EH (cell line): ENCODE measurements around the gene BCL7B.
"Not testable (repeated sequence)": the region's sequence is repeated elsewhere in the genome, so short reads cannot be mapped to it uniquely, and the experiment has no call there.

Experiments
- DNase-seq: peaks from one replicate; pipeline ENCODE4 v3.0.0-alpha.2; 2015; ENCODE audit warnings: low read depth

Gene BCL7B

DNA sequence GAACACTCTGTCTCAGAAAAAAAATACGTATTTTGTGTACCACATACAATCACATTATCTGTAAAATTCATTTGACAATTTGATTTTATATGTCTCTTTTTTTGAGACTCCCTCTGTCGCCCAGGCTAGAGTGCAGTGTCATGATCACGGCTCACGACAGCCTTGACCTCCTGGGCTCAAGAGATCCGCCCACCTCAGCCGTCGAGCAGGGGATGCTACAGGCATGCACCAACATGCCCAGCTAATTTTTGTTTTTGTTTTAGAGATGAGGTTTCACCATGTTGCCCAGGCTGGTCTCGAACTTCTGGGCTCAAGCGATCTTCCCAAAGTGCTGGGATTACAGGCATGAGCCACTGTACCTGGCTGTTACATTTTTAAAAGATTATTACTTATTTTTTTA lies 23.7 kb downstream of the BCL7B start:
- DNase-seq = no peak

DNA sequence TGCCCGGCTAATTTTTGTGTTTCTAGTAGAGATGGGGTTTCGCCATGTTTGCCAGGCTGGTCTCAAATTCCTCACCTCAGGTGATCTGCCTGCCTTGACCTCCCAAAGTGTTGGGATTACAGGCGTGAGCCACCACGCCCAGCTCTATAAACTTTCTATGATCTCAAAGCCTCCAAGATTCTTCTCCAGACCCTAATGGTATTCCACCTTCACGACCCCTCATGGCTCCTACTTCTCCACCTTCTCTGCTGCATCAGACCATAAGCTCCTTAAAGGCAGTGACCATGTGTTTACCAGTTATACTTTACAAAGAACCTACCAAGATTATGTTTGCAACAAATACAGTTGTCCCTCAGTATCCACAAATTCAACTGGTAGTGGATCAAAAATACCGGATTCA lies 25.3 kb downstream of the BCL7B start:
- no peak for DNase-seq

- DNase-seq = no peak
These were observed 26.7 kb downstream of the BCL7B start for GRCh38 chr7:73530800-73531199.

DNA sequence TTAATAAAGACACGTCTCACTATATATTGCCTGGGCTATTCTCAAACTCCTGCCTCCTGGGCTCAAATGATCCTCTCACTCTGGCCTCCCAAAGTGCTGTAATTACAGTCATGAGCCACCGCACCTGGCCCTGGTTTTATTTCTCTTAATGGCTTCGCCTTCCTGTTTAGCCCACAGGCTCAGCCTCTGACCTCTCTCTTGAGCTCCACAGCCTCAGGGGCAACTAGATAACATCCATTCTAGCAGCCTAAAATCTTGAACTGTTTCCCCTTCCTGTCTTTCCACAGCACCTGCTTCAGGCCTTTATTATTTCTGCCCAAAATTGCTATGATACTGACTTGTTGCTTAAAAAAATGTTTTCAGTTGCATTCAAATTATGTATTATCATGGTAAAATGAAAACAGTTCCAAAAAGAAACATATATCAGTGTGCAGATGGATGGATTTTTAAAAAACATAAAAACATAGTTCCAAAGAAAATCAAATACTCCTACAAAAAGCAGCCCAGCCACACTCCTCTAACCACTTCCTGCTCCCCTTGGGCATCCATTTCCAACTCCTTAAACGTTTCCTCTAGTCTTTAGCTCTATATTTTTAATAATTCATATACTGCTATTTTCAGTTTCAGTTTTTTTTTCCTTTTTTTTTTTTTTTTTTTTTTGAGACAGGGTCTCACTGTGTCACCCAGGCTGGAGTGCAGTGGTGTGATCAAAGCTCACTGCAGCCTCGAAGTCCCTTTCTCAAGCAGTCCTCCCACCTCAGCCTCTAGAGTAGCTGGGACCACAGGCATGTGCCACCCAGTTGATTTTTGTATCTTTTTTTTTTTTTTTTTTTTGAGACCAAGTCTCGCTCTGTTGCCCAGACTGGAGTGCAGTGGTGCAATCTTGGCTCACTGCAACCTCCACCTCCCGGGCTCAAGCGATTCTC lies 30.3 kb downstream of the BCL7B start:
- DNase-seq = no peak

- DNase-seq = not testable (repeated sequence)
These were observed 31.4 kb downstream of the BCL7B start for GRCh38 chr7:73526158-73526494.

DNA sequence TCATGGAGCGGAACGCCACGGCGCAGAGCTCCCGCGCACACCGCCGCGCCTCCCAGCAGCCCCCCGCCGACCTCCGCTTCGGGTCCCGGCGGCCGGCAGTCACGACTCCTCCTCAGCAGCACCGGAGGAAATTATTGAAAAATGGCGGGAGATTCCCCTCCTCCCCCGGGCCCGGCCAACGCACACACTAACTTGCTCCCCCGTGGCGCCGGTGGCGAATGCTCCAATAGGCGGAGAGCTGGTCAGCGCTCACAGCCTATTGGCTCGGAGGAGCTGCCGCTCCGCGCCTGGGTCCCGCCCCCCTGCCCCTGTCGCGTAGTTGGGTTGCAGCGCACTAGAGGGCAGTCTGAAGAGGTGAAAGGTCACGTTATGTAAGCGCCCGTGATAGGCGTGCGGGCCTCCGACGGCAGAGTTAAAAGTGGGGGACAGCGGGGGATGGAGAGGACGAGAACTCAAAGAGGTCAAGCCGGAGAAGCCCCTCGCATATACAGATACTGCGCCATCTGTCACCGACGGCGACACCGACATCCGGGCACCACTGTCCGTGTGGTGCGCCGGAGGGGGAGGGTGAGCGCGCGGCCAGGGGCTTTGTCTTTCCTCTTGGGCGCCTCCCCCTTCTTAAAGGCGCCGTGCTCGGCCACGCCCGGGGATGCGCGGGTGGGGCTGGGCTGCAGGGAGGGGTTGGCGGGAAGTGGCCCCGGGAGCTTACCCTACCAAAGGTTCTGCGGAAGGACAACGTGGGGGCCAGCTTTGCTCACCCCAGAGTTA lies 35.2 kb downstream of the BCL7B start, which contains the start of gene BAZ1B:
BAZ1B (minus strand) TSS at position 189 of the 768 bp plus-strand sequence. CDS start 360 bp downstream, outside the sequence.
- DNase-seq = peak; percentile 98

GRCh38 chr7:73521636-73522104 lies 35.8 kb downstream of the BCL7B start:
- DNase-seq = no peak

DNA sequence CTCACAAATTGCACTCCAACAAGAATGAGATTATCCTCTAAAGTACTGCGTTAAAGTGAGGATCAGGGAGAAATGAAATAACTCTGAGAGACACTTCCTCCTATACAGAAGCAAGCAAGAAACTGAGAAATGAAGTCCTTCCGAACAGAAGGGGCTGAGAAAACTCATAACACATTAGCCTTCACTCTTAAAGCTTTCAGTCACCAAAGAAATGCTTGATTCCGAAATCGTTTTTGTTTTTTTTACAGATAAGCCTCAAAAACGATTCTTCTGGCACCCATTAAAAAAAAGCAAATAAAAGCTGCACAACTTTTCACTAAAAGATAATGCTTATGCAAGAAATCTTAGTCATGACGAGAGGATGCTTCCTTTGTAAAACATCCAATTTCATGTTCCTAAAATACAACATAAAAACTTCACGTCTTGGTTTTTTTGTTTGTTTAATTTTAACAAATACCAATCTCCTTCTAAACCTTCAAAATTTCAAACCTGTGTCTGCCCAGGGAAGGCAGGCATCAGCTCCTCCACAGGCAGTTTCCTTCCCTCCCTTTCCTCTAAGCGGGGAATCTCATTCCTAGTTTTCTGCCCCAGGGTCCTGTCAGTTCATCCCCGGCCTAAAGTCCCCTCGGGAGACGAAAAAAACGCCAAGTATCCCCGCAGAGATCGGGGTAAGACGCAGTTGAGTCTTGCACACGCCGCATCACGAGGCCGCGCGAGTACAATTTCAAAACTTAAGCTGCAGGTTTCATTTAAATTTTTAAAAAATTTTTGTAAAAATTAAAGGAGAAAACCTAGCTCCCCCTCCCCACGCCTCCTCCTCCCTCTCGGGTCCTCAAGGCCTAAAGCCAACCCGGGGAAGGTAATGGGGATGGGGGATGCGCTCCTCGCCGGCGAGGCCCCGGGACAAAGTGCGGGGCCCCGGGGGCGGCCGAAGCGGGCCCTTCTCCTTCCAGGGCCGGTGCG lies 36.5 kb downstream of the BCL7B start:
- DNase-seq = peak; percentile 42

GRCh38 chr7:73519867-73520672 lies 37.4 kb downstream of the BCL7B start:
- DNase-seq = no peak

- no peak for DNase-seq
These were observed 39.0 kb downstream of the BCL7B start for GRCh38 chr7:73518470-73518869.

GRCh38 chr7:73517241-73517995 lies 40.1 kb downstream of the BCL7B start:
- DNase-seq = no peak

DNA sequence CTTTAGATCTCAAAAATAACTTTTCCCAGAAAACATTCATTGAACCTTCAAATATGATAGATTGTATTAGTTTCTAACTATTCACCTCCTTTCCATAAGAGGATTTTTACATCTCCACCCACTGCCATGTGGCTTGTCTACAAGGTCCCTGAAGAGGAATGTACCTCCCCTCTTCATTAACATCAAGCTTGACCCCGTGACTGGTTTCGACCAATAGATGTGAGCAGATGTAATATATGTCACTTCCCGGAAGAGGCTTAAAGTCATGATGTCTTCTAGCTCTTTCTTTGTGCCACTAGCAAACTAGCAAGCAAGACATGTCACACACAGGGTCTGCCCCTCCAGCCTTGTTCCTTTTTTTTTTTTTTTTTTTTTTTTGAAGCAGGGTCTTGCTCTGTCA lies 42.3 kb downstream of the BCL7B start:
- no peak for DNase-seq

GRCh38 chr7:73512018-73512780 lies 45.3 kb downstream of the BCL7B start:
- peak; percentile 13 for DNase-seq

DNA sequence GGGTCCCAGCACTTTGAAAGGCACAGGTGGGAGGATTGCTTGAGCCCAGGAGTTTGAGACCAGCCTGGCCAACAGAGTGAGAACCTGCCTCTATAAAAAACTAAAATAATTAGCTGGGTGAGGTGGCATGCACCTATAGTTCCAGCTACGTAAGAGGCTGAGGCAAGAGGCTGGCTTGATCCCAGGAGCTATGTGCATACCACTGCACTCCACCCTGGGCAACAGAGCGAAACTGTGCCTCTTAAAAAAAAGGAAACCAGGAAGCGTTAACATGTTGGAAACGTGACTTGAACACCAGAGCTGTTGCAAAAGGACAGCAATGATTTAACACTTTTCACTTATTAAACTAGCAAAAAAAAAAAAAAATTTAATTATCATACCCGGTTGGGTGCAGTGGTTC lies 48.0 kb downstream of the BCL7B start:
- no peak for DNase-seq

DNA sequence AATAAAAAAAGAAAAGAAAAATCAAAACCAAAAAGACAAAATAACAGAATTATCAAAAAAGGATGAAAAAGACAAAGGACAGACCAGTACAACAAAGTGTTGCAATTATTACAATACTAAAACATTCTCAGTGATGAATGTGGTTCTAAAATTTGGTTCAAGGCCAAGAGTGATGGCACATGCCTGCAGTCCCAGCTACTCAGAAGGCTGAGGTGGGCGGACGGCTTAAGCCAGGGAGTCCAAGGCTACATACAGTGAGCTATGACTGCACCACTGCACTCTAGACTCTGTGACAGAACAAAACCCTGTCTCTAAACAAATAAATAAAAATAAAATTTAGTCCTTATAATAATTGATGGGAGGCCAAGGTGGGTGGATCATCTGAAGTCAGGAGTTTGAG lies 49.9 kb downstream of the BCL7B start:
- no peak for DNase-seq

GRCh38 chr7:73504920-73505319 lies 52.6 kb downstream of the BCL7B start:
- no peak for DNase-seq

DNA sequence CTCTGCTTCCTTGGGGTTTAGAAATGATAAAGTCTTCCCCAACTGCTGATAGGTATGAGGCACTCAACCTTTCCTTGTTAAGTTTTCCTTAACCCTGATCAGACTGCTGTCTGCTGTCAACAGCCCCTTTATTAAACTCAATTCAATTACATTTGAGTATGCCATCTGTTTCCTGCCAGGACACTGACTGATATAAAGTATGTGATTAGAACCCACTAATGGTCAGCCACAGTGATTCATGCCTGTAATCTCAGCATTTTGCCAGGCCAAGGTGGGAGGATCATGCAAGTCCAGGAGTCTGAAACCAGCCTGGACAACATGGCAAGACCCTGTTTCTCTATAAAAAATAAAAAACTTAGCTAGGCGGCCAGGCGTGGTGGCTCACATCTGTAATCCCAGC lies 53.5 kb downstream of the BCL7B start:
- peak; percentile 7 for DNase-seq

DNA sequence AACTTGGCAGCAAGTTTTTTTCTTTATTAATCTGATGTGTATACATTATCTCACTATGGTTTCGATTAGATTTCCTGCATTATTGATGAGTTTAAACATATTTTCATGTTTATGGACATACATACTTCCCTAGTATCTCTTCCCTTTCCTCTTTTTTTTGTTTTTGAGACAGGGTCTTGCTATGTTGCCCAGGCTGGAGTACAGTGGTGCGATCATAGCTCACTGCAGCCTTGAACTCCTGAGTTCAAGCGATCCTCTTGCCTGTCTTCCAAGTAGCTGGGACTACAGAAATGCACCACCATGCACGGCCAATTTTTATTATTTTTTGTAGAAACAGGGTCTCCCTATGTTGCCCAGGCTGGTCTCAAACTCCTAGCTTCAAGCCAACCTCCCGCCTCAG lies 54.3 kb downstream of the BCL7B start:
- no peak for DNase-seq

DNA sequence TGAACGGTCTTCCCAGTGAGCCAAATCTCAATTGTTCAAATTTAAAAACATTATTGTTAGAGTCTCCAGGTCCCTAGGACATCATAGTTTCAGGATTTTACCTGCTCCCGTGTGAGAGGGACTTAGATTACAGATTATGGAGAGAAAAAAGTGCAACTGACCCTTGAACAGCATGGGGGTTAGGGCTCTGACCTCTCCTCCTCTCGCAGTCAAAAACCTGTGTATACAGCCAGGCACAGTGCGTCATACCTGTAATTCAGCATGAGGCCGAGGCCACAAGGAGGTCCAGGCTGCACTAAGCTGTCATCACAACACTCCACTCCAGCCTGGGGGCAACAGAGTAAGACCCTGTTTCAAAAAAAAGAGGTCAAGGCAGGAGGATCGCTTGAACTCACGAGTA lies 60.9 kb downstream of the BCL7B start:
- DNase-seq = no peak
